ENCODE data around the gene COL4A2. TPM values are rescaled to one million over a fixed set of nuclear protein-coding genes. Genes with fewer than 3 reads are reported as not detected.

COL4A2 gene
- polyA plus RNA-seq, 1 donor: 443 TPM

GRCh38 chr13:110419381-110419791 is 112.3 kb downstream of the COL4A2 start:
- DNase-seq (ENCODE audit: low read depth): no peak

- no peak for DNase-seq (ENCODE audit: low read depth)
Measured at GRCh38 chr13:110419946-110420345, 112.9 kb downstream of the COL4A2 start.

GRCh38 chr13:110420626-110421025 is 113.5 kb downstream of the COL4A2 start:
- no peak for DNase-seq (ENCODE audit: low read depth)

- DNase-seq (ENCODE audit: low read depth): no peak
Measured at GRCh38 chr13:110421061-110421460, 114.0 kb downstream of the COL4A2 start.

GRCh38 chr13:110421696-110422385 is 114.8 kb downstream of the COL4A2 start:
- no peak for DNase-seq (ENCODE audit: low read depth)

GRCh38 chr13:110422913-110423688 is 116.0 kb downstream of the COL4A2 start:
- no peak for DNase-seq (ENCODE audit: low read depth)

- no peak for DNase-seq (ENCODE audit: low read depth)
Measured at GRCh38 chr13:110423689-110424302, 116.7 kb downstream of the COL4A2 start.

GRCh38 chr13:110424569-110425443 is 117.7 kb downstream of the COL4A2 start:
- DNase-seq (ENCODE audit: low read depth): no peak

- DNase-seq (ENCODE audit: low read depth): no peak
Measured at GRCh38 chr13:110425444-110425780, 118.3 kb downstream of the COL4A2 start.

- no peak for DNase-seq (ENCODE audit: low read depth)
Measured at GRCh38 chr13:110426735-110427134, 119.7 kb downstream of the COL4A2 start.

- no peak for DNase-seq (ENCODE audit: low read depth)
Measured at GRCh38 chr13:110428313-110428712, 121.2 kb downstream of the COL4A2 start.

- no peak for DNase-seq (ENCODE audit: low read depth)
Measured at GRCh38 chr13:110430391-110431336, 123.6 kb downstream of the COL4A2 start.

GRCh38 chr13:110431425-110432294 is 124.6 kb downstream of the COL4A2 start:
- DNase-seq (ENCODE audit: low read depth): no peak

GRCh38 chr13:110432522-110432921 is 125.4 kb downstream of the COL4A2 start:
- no peak for DNase-seq (ENCODE audit: low read depth)

GRCh38 chr13:110433014-110433413 is 125.9 kb downstream of the COL4A2 start:
- DNase-seq (ENCODE audit: low read depth): no peak

- DNase-seq (ENCODE audit: low read depth): no peak
Measured at GRCh38 chr13:110434629-110435028, 127.5 kb downstream of the COL4A2 start.

GRCh38 chr13:110435331-110435730 is 128.2 kb downstream of the COL4A2 start:
- no peak for DNase-seq (ENCODE audit: low read depth)

GRCh38 chr13:110436276-110436675 is 129.2 kb downstream of the COL4A2 start:
- no peak for DNase-seq (ENCODE audit: low read depth)

GRCh38 chr13:110436786-110437370 is 129.8 kb downstream of the COL4A2 start:
- DNase-seq (ENCODE audit: low read depth): no peak
